IPS-NIHi7 (cell line): ENCODE measurements around the gene TMEM114.
"Not testable (repeated sequence)": the region's sequence is repeated elsewhere in the genome, so short reads cannot be mapped to it uniquely, and the experiment has no call there.

Source experiments
- DNase-seq: peaks from one replicate; pipeline ENCODE4 v3.0.0; 2012; ENCODE audit warnings: mixed read lengths; ENCODE audit errors: extremely low spot score

The TMEM114 gene

DNA sequence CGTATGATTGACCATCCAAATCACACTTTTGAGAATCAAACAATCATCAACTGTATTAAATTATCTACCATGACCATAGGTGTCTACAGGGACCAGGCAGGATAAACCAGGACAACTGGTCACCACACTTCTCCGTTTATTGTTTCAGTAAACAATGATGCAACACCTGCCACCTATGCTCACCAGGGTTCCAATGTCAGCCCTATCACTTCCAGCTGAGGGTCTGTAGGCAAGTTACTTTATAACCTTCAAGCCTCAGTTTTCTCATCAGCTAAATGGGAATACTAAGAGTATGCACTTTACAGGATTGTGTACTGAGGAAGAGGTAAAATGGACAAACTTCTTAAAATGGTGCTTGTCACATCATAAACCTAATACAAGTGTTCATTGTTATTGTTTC lies 14.9 kb downstream of the TMEM114 start:
- DNase-seq, result no peak

DNA sequence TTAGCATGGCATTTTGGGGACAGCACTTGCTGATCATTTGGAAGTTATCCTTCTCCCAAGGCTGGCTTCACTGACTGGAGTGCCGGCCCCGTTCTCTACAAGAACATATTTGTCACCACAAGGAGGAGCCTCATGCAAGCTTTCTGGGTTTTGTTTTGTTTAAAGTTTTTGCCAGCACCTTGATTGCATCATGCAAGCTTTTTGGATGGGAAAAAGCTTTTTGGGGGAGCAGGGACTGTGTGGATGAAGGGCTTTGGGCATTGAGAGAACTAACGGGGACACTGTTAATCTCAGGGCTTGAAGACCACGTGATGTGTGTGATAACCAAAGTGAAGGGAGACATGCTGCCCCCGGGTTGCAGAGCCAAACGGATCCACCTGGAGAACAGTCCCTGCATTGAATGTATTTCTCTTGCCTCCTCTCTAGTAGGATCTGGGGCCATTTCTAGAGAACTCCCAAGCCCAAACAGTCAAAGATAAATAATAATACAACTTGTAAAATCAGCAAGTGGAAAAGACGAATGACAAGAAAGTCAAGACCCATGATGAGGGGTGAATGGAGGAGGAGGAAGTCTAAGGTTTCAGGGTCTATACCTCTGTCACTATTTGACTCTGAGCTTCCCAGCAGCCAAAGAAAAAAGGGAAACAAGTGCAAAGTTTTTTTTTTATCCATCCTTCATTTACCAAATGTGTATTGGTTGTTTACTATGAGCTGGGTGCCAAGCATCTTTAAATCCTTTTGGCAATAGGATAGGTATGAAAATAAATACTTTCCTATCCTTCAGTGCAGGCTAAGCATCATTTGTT lies 17.2 kb downstream of the TMEM114 start:
- peak; percentile 61 for DNase-seq

DNA sequence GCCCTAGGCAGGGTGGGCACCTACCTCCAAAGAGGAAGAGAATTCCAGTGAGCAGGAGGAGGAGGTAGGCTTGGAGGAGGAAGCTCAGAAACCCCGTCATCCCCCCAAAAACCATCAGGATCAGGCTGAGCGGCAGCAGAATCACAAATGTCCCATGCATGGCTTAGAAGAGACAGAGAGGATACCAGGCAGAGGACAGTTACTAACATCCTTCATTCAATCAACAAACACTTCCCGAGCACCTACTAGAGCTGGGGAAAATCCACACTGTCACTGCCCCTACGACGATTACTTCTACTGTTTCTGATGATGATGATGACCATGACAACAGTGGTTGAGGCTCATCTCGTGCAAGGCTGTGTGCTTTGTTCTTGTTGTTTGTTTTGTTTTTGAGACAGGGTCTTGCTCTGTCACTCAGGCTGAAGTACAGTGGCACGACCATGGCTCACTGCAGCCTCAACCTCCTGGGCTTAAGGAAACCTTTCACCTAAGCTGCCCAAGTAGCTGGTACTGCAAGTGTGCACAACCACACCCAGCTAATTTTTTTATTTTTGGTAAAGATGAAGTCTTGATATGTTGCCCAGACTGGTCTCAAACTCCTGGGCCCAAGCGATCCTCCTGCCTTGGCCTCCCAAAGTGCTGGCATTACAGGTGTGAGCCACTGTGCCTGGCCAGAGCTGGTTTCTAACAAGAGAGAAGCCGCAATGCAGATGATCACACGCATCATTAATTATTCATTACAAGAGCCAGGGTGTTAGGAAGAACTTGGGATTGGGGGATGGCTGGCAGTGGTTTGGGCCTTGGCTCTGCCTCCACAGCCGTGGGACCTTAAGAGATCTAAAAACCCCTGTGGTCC lies 18.0 kb downstream of the TMEM114 start:
- DNase-seq, result no peak

DNA sequence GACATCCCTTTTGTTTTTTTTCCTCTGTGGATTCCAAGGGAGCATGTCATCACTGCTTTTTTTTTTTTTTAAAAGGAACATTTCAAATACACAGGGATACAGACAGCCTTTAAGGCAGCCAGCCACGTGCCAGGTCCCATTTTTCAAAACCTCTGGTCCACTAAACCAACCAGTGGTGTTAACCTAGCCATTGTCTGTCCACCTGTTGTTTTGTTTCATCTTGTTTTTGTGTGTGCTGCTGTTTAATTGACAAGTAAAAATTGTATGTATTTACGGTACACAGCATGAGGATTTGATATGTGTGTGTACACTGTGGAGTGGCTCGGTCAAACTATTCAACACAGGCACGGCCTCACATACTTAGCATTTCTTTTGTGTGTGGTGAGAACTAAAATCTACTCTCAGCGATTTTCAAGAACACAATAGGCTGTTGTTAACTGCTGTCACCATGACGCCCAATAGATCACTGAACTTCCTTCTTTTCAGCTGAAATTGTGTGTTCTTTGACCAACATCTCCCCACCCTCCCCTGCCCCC lies 19.2 kb downstream of the TMEM114 start:
- DNase-seq, result no peak

DNA sequence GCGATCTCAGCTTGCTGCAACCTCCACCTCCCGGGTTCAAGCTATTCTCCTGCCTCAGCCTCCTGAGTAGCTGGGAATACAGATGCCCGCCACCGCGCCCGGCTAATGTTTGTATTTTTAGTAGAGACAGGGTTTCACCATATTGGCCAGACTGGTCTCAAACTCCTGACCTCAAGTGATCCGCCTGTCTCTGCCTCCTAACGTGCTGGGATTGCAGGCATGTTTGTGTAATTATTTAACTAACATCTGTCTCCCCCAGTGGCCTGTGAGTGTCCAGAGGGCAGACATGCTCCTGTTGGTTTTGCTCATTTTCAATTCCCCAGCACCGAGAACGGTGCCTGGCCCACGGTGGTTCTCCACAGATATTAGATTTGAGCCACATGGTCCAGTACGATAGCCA lies 19.9 kb downstream of the TMEM114 start:
- not testable (repeated sequence) for DNase-seq

DNA sequence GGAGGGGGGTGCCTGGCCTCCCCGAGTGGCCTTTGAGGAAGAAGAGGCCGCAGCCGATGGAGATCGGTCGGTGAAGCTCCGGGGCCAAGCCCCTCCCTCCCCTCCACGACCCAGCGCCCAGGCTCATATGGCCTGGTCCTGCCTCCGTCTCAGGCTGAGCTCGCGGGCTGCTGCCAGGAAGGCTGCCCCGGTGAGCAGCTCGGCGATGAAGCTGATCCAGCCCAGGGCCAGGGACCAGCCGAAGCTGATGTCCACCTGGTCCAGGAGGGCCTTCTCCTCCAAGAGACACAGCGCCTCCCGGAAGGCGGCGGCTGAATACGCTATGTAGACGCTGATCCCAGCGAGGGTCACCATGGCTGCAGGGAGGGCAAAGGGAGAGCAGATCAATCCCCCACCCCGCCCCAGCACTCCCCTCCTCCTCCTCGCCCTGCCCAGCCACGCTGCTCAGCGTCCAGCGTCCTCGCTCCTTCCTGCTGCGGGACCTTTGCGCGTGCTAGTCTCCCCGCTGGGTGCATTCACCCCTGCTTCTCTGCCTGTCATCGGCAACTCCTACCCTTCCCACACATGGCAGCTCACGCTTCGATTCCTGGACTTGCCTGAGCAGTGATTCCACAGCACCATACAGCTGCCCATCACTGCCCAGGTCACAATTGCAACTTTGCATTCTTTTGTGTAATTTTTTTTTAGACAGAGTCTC lies 20.5 kb downstream of the TMEM114 start:
- DNase-seq, result no peak

DNA sequence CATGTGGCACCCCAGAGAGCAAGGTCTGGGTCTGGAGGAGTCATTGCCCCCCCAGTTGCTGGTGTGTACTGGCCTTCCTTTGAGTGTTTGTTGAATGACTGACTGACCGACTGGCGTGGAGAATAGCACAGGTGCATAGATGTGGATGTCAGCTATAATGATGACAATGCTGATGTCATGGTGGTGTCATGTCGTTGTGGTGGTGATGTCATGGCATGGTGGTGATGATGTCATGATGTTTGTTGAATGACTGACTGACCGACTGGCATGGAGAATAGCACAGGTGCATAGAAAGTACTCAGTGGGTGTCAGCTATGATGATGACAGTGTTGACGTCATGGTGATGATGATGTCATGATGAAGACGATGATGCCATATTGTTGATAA lies 22.1 kb downstream of the TMEM114 start:
- DNase-seq, result no peak

DNA sequence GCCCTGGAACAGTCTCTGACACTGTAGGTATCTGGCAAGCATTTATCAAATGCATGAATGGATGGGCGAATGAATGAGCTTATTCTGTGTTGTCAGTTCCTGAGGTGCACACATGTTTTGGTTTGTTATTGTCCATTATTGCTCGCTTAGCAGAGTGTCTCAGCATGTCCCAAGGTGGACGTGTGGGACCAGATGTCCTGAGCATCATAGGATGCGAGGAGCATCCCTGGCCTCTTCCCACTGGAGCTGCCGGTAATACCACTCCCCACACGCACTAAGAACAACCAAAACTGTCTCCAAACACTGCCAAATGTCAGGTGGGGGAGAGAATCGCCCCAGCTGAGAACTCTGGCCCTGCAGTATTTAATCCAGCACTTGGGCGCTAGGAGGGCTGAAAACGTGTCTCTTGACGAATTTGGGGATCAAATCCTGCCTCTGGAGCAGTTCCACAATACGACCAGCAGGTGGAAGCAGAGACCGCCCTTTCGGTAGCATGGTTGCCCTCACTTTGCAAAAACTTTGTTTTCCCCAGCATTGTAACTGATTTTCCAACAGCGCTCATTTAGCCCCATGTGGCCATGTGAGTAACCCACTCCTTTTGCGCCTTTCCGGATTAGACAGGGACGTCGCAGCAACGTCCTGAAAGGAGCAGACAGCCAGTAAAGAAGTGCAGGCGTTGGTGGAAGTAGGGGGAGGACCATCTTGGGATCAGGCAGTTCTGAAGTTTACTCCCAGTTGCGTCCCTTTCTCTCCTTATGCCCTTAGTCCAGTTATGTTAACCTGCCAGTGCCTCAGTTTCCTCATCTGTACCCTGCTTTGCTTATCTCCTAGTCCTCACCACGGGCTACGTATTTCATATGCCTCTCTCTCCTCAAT lies 22.7 kb downstream of the TMEM114 start:
- peak; percentile 83 for DNase-seq

DNA sequence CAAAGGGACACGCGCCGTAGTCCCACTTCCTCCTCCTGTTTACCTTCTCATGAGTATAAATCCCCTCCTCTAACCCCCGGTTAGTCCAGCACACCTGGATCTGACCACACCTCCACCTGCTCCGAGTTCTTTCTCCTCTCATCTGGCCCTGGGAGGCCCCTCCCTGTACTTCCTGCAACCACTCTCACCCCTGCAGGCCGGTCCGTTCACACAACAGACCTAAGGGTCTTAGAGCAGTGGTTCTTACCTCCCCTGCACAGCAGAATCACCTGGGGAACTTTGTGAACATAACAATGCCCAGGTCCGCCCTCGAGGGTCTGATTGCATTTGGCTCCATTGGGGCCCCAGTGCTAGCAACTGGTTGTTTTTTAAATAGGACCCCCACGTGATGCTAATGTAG lies 24.8 kb downstream of the TMEM114 start:
- DNase-seq, result peak; percentile 70

DNA sequence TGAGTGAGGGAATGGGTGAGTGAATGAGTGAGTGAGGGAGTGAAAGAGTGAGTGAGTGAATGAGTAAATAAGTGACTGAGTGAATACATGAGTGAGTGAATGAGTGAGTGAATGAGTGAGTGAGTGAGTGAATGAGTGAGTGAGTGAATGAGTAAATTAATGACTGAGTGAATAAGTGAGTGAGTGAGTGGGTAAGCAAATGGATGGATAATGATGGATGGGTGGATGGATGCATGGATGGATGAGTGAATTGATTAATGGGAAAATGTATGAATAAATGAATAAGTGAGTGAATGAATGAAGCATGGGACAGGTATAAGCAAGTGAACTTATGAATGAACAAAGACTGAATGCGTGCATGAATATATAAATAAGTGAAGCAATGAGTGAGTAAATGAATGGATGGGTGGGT lies 25.4 kb downstream of the TMEM114 start:
- no peak for DNase-seq

DNA sequence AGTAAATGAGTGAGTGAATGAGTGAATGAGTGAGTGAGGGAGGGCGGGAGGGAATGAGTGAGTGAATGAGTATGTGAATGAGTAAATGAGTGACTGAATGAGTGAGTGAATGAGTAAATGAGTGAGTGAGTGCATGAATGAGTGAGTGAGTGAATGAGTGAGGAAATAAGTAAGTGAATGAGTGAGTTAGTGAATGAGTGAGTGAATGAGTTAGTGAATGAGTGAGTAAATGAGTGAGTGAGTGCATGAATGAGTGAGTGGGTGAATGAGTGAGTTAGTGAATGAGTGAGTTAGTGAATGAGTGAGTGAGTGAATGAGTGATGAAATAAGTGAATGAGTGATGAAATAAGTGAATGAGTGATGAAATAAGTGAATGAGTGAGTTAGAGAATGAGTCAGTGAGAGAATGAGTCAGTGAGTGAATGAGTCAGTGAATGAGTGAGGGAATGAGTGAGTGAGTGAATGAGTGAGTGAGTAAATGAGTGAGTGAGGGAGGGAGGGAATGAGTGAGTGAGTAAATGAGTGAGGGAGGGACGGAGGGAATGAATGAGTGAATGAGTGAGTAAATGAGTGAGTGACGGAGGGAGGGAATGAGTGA lies 26.3 kb downstream of the TMEM114 start:
- not testable (repeated sequence) for DNase-seq

DNA sequence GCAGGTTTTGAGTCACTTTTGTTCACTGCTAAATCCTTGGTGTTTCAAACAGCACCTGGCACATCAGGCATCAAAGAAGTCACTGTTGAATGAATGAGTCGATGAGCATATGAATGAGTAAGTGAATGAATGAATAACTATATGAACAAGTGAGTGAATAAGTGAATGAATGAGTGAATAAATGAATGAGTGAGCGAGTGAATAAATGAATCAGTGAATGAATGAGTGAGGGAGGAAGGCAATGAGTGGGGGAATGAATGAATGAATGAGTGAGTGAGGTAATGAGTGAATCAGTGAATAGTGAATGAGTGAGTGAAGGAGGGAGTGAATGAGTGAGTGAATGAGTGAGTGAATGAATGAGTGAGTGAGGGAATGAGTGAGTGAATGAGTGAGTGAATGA lies 28.8 kb downstream of the TMEM114 start:
- no peak for DNase-seq

DNA sequence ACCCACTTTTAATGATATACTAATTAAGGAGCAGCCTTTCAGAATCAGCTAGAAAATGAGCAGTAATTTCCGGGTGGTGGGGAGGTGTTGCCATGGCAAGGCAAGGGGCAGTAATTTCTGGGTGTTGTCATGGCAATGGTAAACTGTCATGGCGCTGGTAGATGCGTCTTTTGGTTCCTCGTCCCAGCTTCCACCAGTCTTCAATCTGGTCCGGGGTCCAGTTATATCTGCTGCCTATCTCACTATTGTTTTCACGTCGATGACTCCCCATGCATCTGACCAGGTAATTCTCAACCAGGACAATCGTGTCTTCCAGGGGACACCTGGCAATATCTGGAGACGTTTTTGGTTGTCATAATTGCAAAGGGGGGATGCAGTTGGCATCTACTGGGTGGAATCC lies 34.9 kb downstream of the TMEM114 start:
- no peak for DNase-seq

DNA sequence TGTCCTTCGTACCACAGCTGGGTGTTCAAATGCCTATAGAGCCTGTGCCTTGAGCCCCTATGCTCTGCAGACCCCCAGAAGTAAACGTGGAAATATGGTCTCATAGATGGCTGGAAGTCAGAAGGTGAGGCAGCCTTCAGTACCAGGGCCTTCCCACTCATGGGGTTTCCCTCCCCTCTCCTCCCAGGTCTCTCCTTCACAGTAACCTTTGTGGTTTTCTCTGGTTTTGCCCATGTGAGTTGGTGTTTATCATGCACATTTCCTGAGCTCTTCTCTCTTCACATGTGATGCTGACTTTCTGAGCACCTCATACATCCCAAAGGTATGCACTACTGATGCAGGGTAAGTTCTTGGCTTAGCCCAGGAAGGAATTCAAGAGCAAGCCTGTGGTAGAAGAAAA lies 35.4 kb downstream of the TMEM114 start:
- DNase-seq, result no peak

DNA sequence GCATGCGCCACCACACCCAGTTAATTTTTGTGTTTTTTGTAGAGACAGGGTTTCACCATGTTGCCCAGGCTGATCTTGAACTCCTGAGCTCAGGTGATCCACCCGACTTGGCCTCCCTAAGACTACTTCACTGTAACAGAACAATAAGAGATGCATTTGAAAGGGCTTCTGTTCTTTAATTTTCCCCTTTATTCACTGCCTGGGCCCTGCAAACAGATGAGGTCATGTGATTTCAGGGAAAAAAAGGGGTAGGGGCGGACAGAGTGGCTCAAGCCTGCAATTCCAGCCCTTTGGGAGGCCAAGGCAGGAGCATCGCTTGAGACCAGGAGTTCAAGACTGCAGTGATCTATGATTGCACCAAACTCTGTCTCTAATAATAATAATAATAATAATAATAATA lies 36.3 kb downstream of the TMEM114 start:
- no peak for DNase-seq

DNA sequence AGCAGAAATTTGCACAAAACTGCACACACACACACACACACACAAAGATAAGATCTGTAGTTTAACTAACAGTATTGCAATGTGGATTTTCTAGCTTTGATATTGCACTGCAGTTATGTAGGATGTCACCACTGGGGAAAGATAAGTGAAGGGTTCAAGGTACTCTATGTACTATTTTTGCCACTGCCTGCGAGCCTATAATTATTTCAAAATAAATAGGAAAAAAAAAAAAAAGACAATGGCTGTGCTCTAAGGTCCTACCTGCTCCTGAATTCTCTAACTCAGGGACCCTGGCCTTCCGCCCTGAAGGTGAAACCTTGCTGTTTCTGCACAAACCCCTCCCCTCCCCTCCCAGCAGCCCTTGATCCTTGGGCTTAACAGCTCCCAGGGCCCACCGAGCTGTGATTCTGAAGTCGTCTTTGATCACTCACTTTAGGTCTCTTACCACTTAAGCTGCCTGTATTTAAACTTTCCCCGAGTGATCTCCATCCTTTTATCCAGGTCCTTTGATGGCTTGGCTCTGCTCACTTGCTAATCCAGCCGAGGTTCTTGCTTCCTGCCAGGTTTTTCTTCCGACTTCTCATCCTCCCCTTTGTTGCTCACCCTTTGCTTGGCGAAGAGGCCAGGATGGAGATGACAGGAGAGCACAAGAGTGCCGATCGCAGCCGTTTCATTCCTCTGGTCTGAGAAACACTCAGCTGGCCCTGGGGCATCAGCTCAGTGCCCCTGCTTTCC lies 37.7 kb downstream of the TMEM114 start:
- DNase-seq, result no peak

DNA sequence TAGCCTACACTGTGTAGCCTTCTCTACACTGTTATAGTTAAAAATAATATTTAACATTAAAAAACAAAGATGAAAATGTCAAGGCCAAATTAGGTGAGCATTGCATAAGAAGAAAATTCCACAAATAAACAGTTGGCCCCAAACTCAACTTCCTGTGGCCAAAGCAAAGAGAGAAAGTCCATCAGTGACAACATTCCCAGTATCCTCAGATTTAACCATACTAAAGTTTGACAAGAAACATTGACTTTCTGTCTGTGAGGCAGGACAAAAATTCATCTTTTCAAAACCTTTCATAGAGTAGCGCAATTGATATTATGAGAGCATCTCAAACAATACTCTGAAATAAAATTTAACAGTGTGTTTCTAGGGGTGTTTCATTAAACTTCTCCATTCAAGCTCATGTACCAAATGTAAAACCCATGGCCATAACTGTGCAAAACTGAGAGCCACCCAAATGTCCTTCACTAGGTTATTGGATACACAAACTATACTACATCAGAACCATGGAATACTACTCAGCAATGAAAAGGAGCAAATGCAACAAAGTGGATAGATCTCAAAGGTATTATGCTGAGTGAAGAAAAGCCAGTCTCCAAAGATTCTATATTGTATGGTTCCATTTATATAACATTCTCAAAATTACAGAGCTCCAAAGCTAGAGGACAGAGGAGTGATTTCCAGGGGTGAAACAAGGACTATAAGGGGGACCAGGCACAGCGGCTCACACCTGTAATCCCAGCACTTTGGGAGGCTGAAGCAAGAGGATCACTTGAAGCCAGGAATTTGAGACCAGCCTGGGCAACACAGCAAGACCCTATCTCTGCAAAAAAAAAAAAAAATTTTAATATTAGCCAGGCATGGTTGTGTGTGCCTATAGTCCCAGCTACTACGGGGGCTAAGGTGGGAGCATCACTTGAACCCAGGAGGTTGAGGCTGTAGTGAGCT lies 38.7 kb downstream of the TMEM114 start:
- DNase-seq, result no peak

DNA sequence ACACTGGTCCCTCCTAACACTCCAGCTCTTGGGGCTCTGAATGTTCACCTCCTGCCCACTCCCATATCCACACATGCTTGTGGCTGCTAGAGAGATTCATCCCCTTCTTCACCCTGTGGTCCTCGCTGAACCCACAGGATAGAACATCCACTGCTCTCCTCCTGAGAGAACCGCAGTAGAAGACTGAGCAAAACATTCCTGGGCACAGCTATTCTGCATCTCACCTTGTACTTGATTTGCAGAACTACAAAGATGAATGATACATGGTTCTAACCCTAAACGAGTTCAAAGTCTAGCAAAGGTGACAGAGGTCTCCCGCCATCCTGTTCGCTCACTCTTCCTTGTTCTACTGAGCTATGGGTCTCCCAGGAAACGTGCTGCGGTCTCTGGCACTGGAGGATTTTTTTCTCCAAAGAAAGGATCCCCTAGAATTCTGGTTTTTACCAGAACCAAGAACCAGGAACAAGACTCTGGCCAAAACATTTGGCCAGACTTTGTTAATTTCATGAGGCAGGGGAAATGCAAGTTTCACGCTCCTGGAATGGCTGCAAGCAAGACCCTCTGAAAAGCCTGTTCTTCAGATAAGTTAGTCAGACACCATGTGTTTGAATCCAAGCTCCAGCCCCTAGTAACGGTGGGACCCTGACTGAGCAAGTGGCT lies 39.5 kb downstream of the TMEM114 start:
- no peak for DNase-seq
